Measurements from ENCODE around the gene GDE1. TPM values are rescaled to one million over a fixed set of nuclear protein-coding genes. Genes with fewer than 3 reads are reported as not detected.

GDE1 gene
- total and polyA plus RNA-seq, 9 of the 15 experiments (the other 6 are each of a cell fraction or from before 2014, with no cell fraction given), result 18.8 to 40.5 (median 22.3) TPM

GRCh38 chr16:19521471-19522396 is at the start of gene GDE1 (continued):
- TF ChIP-seq MGA (IDR thresholded peaks at IDR 0.05) (peak; percentile 28), THAP12 (CRISPR knock-in tag; IDR thresholded peaks at IDR 0.05) (peak; percentile 49; the same call in 1 of the 2 replicates), PHF8 (IDR thresholded peaks at IDR 0.05; ENCODE audit: borderline replicate concordance, low read length) (peak; percentile 78; the same call in 1 of the 2 replicates), POLR2B (IDR thresholded peaks at IDR 0.05; ENCODE audit: low read depth, partially characterized antibody) (peak; percentile 72), RB1 (IDR thresholded peaks at IDR 0.05; ENCODE audit: low read depth) (0 out of 2 replicates have a peak, but pooled peaks have one; percentile 44), NRF1 (conservative IDR thresholded peaks at IDR 0.05 in 1 of 2, IDR thresholded peaks at IDR 0.05 in 1 of 2) (peak in 1 of 2 experiments; percentile 56), TOE1 (IDR thresholded peaks at IDR 0.05; ENCODE audit: borderline replicate concordance) (peak; percentile 15; the same call in 1 of the 2 replicates), TOE1 (CRISPR knock-in tag; IDR thresholded peaks at IDR 0.05; ENCODE audit: borderline replicate concordance, low read depth) (no peak)
